GM18868 (cell line): ENCODE results near the gene C1S.
A peak's percentile ranks its signal among the peaks of the same experiment; 100 is the strongest.
"Not testable (repeated sequence)": the region's sequence is repeated elsewhere in the genome, so short reads cannot be mapped to it uniquely, and the experiment has no call there.

Experiments used
- ATAC-seq: cut with Tn5 transposase; IDR thresholded peaks from one replicate; pipeline ENCODE4 v1.9.1; 2021; ENCODE audit warnings: mild to moderate bottlenecking, moderate library complexity; ENCODE audit not compliant: unreplicated experiment

The C1S gene

GRCh38 chr12:7101047-7101693 lies 40.7 kb downstream of the C1S start:
- ATAC-seq = no peak

- no peak for ATAC-seq
Observed at GRCh38 chr12:7101694-7102131, 41.2 kb downstream of the C1S start.

GRCh38 chr12:7102582-7102981 lies 42.1 kb downstream of the C1S start:
- ATAC-seq = no peak

- no peak for ATAC-seq
Observed at GRCh38 chr12:7103837-7104584, 43.5 kb downstream of the C1S start.

GRCh38 chr12:7106082-7106481 lies 45.6 kb downstream of the C1S start:
- no peak for ATAC-seq

GRCh38 chr12:7107181-7107580 lies 46.7 kb downstream of the C1S start:
- ATAC-seq = not testable (repeated sequence)

GRCh38 chr12:7107636-7108002 lies 47.1 kb downstream of the C1S start:
- no peak for ATAC-seq

- peak; percentile 88 for ATAC-seq
Observed at GRCh38 chr12:7108003-7108795, 47.7 kb downstream of the C1S start.

- peak; percentile 37 for ATAC-seq
Observed at GRCh38 chr12:7108796-7109571, 48.5 kb downstream of the C1S start, which contains the start of gene C1RL. C1RL (minus strand) TSS chr12:7109214; CDS start chr12:7109180, 34 bp downstream.

GRCh38 chr12:7109572-7109920 lies 49.0 kb downstream of the C1S start:
- ATAC-seq = no peak

- ATAC-seq = no peak
Observed at GRCh38 chr12:7110661-7111060, 50.1 kb downstream of the C1S start.

GRCh38 chr12:7112041-7112440 lies 51.5 kb downstream of the C1S start:
- no peak for ATAC-seq

- ATAC-seq = no peak
Observed at GRCh38 chr12:7113389-7113871, 52.9 kb downstream of the C1S start.

- no peak for ATAC-seq
Observed at GRCh38 chr12:7114008-7114407, 53.5 kb downstream of the C1S start.

- ATAC-seq = no peak
Observed at GRCh38 chr12:7114851-7115250, 54.3 kb downstream of the C1S start.

- ATAC-seq = no peak
Observed at GRCh38 chr12:7116196-7116595, 55.7 kb downstream of the C1S start.

- ATAC-seq = no peak
Observed at GRCh38 chr12:7116916-7117315, 56.4 kb downstream of the C1S start.

- ATAC-seq = no peak
Observed at GRCh38 chr12:7117670-7118069, 57.2 kb downstream of the C1S start.

- no peak for ATAC-seq
Observed at GRCh38 chr12:7118881-7119280, 58.4 kb downstream of the C1S start.

GRCh38 chr12:7120166-7120565 lies 59.6 kb downstream of the C1S start:
- no peak for ATAC-seq
